Measurements from ENCODE around the gene DPP10.

DNA sequence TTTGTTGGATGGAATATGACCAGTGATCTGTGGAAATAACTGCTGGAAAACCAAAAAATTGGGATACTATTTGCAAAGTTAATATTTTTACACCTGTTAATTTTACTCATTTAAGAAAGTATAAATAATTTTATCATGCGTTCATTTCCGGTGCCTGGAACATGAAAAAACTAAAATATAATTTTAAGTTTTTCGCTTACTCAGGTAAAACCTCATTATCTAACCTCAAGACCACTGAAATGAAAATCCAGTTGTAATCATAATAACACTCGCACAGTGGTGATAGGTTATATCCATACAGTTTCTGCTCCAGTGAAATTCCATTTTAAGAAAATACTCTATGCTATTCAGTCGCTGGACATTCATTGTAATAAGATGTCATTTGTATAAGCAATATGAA, 517.9 kb downstream of the DPP10 start:
- TF ChIP-seq ZNF274 (IDR thresholded peaks at IDR 0.05; ENCODE audit: low read depth, low read length) (no peak), YY1 (IDR thresholded peaks at IDR 0.05; ENCODE audit: insufficient read depth, insufficient read length) (no peak), SUZ12 (IDR thresholded peaks at IDR 0.05; ENCODE audit: extremely low read depth, insufficient read depth, insufficient read length) (no peak)

Data from NT2/D1 (cell line).